ENCODE results near the gene GH2.
"Not testable (repeated sequence)": the region's sequence is repeated elsewhere in the genome, so short reads cannot be mapped to it uniquely, and the experiment has no call there.

GH2 gene

DNA sequence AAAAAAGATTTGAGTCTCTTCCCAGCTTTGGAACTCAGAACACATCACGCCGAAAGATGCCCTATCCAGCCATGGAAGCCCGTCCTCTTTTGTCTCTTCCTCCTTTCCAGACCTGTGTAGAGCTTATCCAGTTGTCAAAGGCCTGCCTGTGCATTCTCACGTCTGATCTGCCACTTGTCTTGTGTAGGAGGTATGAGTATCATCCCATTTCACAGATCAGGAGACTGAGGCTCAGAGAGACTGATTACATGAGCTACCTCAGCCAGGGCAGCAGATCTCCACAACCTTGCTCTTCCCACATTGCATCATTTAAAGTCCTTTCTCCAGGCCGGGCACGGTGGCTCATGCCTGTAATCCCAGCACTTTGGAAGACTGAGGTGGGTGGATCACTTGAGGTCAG lies 7.1 kb downstream of the GH2 start:
- not testable (repeated sequence) for DNase-seq

- not testable (repeated sequence) for DNase-seq
Measured at GRCh38 chr17:63874061-63874626, 7.6 kb downstream of the GH2 start.

DNA sequence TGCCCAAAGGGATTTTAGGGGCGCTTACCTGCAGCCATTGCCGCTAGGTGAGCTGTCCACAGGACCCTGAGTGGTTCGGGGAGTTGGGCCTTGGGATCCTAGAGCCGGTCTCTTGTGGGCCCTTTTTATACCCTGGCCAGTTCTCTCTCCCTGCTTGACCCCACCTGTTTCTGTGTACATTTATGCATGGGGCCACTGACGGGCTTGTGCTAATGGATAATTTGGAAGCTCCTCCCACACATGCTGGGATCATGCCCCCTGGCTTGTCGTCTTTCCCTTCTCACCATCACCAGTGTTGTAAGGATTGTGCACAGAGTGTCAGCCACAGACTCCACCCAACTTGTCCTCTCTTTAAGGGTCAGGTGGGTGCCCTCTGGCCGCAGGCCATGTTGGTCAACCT lies 8.2 kb downstream of the GH2 start, which contains the start of gene CSH2:
Gene CSH2, minus strand, starts transcription at position 101 of the 400 bp plus-strand sequence. Its CDS starts 63 bp downstream, at position 38.
- DNase-seq, result not testable (repeated sequence)

DNA sequence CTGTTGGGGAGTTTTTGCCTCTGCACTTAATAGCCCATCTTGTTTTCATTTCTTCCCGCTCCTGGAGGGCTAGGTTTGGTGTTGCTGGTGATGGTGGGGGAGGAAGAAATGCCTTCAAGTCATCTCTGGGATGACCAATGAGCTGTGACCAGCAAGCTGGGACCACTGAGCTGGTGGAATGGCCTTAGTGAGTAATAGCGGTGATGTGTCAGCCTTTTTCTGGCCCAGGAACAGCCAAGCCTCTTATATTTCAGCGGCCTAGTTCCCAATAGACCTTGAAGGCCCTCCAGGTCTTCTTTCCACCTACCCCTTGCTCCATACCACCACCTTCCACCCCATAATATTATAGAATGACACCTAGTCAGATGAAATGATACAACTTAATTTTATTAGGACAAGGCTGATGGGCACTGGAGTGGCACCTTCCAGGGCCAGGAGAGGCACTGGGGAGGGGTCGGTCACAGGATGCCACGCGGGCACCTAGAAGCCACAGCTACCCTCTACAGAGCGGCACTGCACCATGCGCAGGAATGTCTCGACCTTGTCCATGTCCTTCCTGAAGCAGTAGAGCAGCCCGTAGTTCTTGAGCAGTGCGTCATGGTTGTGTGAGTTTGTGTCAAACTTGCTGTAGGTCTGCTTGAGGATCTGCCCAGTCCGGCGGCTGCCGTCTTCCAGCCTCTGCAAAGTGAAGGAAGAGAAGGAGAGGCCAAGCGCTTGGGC lies 9.9 kb downstream of the GH2 start:
- not testable (repeated sequence) for DNase-seq

- not testable (repeated sequence) for DNase-seq
Measured at GRCh38 chr17:63870292-63870665, 11.5 kb downstream of the GH2 start.

GRCh38 chr17:63869491-63870291 lies 12.1 kb downstream of the GH2 start:
- not testable (repeated sequence) for DNase-seq

GRCh38 chr17:63866625-63867024 lies 15.1 kb downstream of the GH2 start:
- DNase-seq, result not testable (repeated sequence)

GRCh38 chr17:63859257-63859656 lies 22.5 kb downstream of the GH2 start:
- DNase-seq, result no peak

- DNase-seq, result not testable (repeated sequence)
Measured at GRCh38 chr17:63856425-63856824, 25.3 kb downstream of the GH2 start.

GRCh38 chr17:63855185-63855584 lies 26.6 kb downstream of the GH2 start:
- no peak for DNase-seq

DNA sequence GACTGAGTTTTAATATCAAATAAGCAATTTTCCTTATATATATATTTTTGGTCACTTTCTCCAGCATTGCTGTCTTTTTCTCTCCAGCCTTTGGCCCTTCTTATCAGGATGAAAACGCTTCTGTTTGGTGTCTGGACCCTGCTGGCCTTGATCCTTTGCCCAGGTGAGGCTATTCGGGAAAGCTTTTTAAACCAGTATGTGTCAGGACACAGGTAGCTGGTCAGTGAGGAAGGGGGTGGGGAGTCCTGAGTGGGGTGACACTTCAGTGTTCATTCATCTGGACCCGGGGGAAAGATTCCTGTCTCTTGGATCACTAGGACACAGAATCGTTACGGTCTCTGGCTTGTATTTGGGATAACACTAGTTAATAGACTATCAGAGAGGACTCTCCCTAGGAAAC lies 27.0 kb downstream of the GH2 start:
- DNase-seq, result no peak

- no peak for DNase-seq
Measured at GRCh38 chr17:63853260-63853659, 28.5 kb downstream of the GH2 start.

GRCh38 chr17:63850401-63850800 lies 31.3 kb downstream of the GH2 start:
- no peak for DNase-seq

DNA sequence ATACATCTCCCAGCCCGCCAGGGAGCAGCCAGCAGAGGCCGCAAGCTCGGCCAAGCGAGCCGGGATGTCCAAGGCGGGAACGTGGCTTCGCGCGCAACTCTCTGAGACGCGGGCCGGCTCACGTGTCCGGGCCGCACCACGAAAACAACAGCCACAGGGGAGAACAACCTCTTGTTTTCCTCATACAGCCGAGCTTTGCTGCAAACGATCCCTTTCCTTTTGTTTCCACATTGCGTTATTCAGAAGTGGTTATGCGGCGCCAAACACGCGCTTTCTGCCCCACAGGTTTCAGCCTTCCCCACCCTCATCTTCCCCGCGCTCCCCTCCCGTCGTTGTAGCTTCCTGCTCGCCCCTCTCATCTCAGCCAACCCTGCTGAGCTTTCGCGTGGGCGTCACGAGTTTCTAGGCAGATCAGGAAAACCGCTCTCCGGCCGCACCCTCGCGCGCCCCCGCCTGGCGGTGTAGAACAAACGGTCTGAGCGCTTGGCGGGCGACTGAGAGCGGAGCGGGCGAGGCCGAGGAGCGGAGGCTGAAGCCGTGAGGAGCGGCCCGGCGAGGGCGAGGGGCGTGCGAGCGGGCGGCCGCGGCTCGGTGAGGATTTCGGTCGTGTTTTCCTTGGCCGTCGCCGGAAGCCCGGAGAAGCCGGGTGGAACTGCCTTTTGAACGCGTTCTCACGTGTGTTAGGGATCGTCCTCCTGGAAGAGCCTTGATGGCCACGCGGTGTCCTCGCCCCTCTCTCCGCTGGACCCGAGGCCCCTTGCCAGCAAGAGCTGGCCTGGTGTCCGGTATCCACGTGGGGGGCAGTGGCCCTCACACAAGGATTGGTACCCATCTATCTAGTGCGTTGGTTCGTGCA lies 32.7 kb downstream of the GH2 start:
- peak; percentile 39 to 92 (median 80) for DNase-seq

- no peak for DNase-seq
Measured at GRCh38 chr17:63847525-63848249, 34.1 kb downstream of the GH2 start.

DNA sequence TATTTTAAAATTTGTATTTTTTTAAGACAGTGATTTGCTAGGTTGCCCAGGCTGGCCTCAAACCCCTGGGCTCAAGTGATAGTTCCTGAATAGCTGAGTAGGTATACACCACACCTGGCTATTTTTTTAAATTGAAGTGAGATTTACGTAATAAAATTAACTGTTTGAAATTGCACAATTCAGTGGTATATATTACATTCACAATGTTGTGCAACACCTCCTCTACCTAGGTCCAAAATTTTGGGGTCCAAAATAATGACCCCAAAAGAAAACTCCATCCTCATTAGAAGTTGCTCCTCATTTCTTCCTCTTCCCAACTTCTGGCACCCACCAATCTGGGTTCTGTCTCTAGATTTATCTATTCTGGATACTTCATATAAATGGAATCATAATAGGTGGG lies 36.2 kb downstream of the GH2 start:
- no peak for DNase-seq

- DNase-seq, result no peak
Measured at GRCh38 chr17:63843910-63844677, 37.6 kb downstream of the GH2 start.

- peak in 8 of 58 donors; percentile 15 to 56 (median 27) for DNase-seq
Measured at GRCh38 chr17:63843387-63843888, 38.3 kb downstream of the GH2 start.
